Measurements from ENCODE around the gene OLFML2B.

OLFML2B gene

GRCh38 chr1:161970036-161970435, 53.6 kb downstream of the OLFML2B start:
- TF ChIP-seq EZH2phosphoT487 (IDR thresholded peaks at IDR 0.05; ENCODE audit: borderline replicate concordance) (no peak), CTCF (conservative IDR thresholded peaks at IDR 0.05; ENCODE audit: low read length) (no peak)
- H3K79me2 ChIP-seq (ENCODE audit: insufficient read depth, low read length): no peaks in the 10 kb centered on the region
- H3K9ac ChIP-seq (ENCODE audit: low read depth, low read length, poor library complexity, severe bottlenecking): no peak overlapping the region
- no peaks in the 10 kb centered on the region for H3K9me3 ChIP-seq (ENCODE audit: insufficient read depth, low read depth, low read length)
- H4K20me1 ChIP-seq (ENCODE audit: insufficient read depth, low read length, poor library complexity, severe bottlenecking): no peaks in the 10 kb centered on the region
- no peaks in the 10 kb centered on the region for H3K4me1 ChIP-seq (ENCODE audit: insufficient read depth, low read length, poor library complexity, severe bottlenecking)
- no peaks in the 10 kb centered on the region for H3K9me2 ChIP-seq (replicated peaks; ENCODE audit: low read depth, low read length)
- no peaks in the 10 kb centered on the region for H3F3A ChIP-seq (ENCODE audit: low read depth)
- no peak overlapping the region for H2AFZ ChIP-seq (ENCODE audit: low read length)
- no peak overlapping the region for H3K4me3 ChIP-seq (ENCODE audit: low read length, poor library complexity, severe bottlenecking)
- H3K36me3 ChIP-seq (ENCODE audit: insufficient read depth, low read length): peaks cover 24% of the 10 kb centered on the region; the same call in 1 of the 2 replicates
- no peak overlapping the region for H3K4me2 ChIP-seq (ENCODE audit: low read depth, low read length, poor library complexity, severe bottlenecking)
- no peaks in the 10 kb centered on the region for H3K27me3 ChIP-seq (ENCODE audit: insufficient read depth, low read length, poor library complexity, severe bottlenecking)

- no peak overlapping the region for H2AFZ ChIP-seq (ENCODE audit: low read length)
- no peak overlapping the region for H3K4me2 ChIP-seq (ENCODE audit: low read depth, low read length, poor library complexity, severe bottlenecking)
- no peak overlapping the region for H3K4me3 ChIP-seq (ENCODE audit: low read length, poor library complexity, severe bottlenecking)
- TF ChIP-seq CTCF (conservative IDR thresholded peaks at IDR 0.05; ENCODE audit: low read length) (no peak), EZH2phosphoT487 (IDR thresholded peaks at IDR 0.05; ENCODE audit: borderline replicate concordance) (no peak)
- H3K9me3 ChIP-seq (ENCODE audit: insufficient read depth, low read depth, low read length): no peaks in the 10 kb centered on the region
- no peaks in the 10 kb centered on the region for H3K27me3 ChIP-seq (ENCODE audit: insufficient read depth, low read length, poor library complexity, severe bottlenecking)
- H3K36me3 ChIP-seq (ENCODE audit: insufficient read depth, low read length): peaks cover 46% of the 10 kb centered on the region; the same call in 1 of the 2 replicates
- H3F3A ChIP-seq (ENCODE audit: low read depth): no peaks in the 10 kb centered on the region
- H3K9me2 ChIP-seq (replicated peaks; ENCODE audit: low read depth, low read length): no peaks in the 10 kb centered on the region
- no peak overlapping the region for H3K9ac ChIP-seq (ENCODE audit: low read depth, low read length, poor library complexity, severe bottlenecking)
- H3K79me2 ChIP-seq (ENCODE audit: insufficient read depth, low read length): no peaks in the 10 kb centered on the region
- no peaks in the 10 kb centered on the region for H4K20me1 ChIP-seq (ENCODE audit: insufficient read depth, low read length, poor library complexity, severe bottlenecking)
- H3K4me1 ChIP-seq (ENCODE audit: insufficient read depth, low read length, poor library complexity, severe bottlenecking): no peaks in the 10 kb centered on the region
Observed at GRCh38 chr1:161966067-161966466, 57.6 kb downstream of the OLFML2B start.

- H2AFZ ChIP-seq (ENCODE audit: low read length): no peak overlapping the region
- H3K9me2 ChIP-seq (replicated peaks; ENCODE audit: low read depth, low read length): no peaks in the 10 kb centered on the region
- H3K9me3 ChIP-seq (ENCODE audit: insufficient read depth, low read depth, low read length): no peaks in the 10 kb centered on the region
- H3K4me1 ChIP-seq (ENCODE audit: insufficient read depth, low read length, poor library complexity, severe bottlenecking): no peaks in the 10 kb centered on the region
- no peak overlapping the region for H3K9ac ChIP-seq (ENCODE audit: low read depth, low read length, poor library complexity, severe bottlenecking)
- no peak overlapping the region for H3K4me3 ChIP-seq (ENCODE audit: low read length, poor library complexity, severe bottlenecking)
- H3K36me3 ChIP-seq (ENCODE audit: insufficient read depth, low read length): peaks cover 77% of the 10 kb centered on the region; the same call in 1 of the 2 replicates
- H3K4me2 ChIP-seq (ENCODE audit: low read depth, low read length, poor library complexity, severe bottlenecking): no peak overlapping the region
- no peaks in the 10 kb centered on the region for H3F3A ChIP-seq (ENCODE audit: low read depth)
- H3K27me3 ChIP-seq (ENCODE audit: insufficient read depth, low read length, poor library complexity, severe bottlenecking): no peaks in the 10 kb centered on the region
- no peaks in the 10 kb centered on the region for H4K20me1 ChIP-seq (ENCODE audit: insufficient read depth, low read length, poor library complexity, severe bottlenecking)
- no peaks in the 10 kb centered on the region for H3K79me2 ChIP-seq (ENCODE audit: insufficient read depth, low read length)
- no peak for TF ChIP-seq CTCF (conservative IDR thresholded peaks at IDR 0.05; ENCODE audit: low read length)
- TF ChIP-seq EZH2phosphoT487 (IDR thresholded peaks at IDR 0.05; ENCODE audit: borderline replicate concordance): no peak
Observed at GRCh38 chr1:161962091-161962887, 61.4 kb downstream of the OLFML2B start.

Data from Loucy (cell line).